Psoas muscle (tissue), 8 donors: Measurements from ENCODE around the gene DIPK1B. TPM values are rescaled to one million over a fixed set of nuclear protein-coding genes. Genes with fewer than 3 reads are reported as not detected.
"Not testable (repeated sequence)": the region's sequence is repeated elsewhere in the genome, so short reads cannot be mapped to it uniquely, and the experiment has no call there.

Experiments used
- ATAC-seq, 4 donors: fragments of 200-7000 bp; cut with Tn5 transposase; one replicate each; pipeline ENCODE4 v1.9.1; 2020; ENCODE audit warnings: moderate library complexity in 3 of 4, mild to moderate bottlenecking in 2 of 4
- DNase-seq, 2 donors: peaks; one replicate each; pipeline ENCODE4 v3.0.0-alpha.2; 2020
- H3K27ac ChIP-seq: fragments of 200-600 bp; one replicate; pipeline ENCODE4 v1.8.0; 2022
- H3K27me3 ChIP-seq, 3 donors: fragments of 200-600 bp in 1 of 3; one replicate each; pipeline versions ENCODE4 v1.6.1 to v1.8.0; 2013 to 2022; ENCODE audit warnings: low read length in 2 of 3, mild to moderate bottlenecking in 2 of 3, moderate library complexity in 1 of 3; ENCODE audit not compliant: insufficient read depth in 3 of 3
- H3K36me3 ChIP-seq, 2 donors: fragments of 200-600 bp in 1 of 2; one replicate each; pipeline versions ENCODE4 v1.6.1 to v1.8.0; 2013 to 2022; ENCODE audit warnings: low read depth in 1 of 2, mild to moderate bottlenecking in 1 of 2, moderate library complexity in 1 of 2; ENCODE audit not compliant: insufficient read depth in 1 of 2
- H3K4me1 ChIP-seq: fragments of 200-600 bp; one replicate; pipeline ENCODE4 v1.8.0; 2022
- H3K4me3 ChIP-seq: fragments of 200-600 bp; one replicate; pipeline ENCODE4 v1.8.0; 2022; ENCODE audit warnings: mild to moderate bottlenecking
- H3K9me3 ChIP-seq: fragments of 200-600 bp; one replicate; pipeline ENCODE4 v1.8.0; 2022
- CTCF ChIP-seq: fragments of 200-600 bp; IDR thresholded peaks from one replicate; pipeline ENCODE4 v1.8.0; 2022; ENCODE audit warnings: antibody characterized with exemption
- whole genome bisulfite sequencing, 3 donors: extraction: QIAGEN DNeasy Blood & Tissue Kit; methylation state at CpG; one replicate each; pipeline versions ENCODE4 v1.1.6 to v1.1.7; 2013; 5-methylcytosine and 5-hydroxymethylcytosine counted together
- intact Hi-C, 2 donors: fragments of 100-400 bp; cut with DNase I; formaldehyde crosslinking; loops; one replicate each; pipeline versions ENCODE4 v1.11.0 to v1.14.2; 2022
- polyA plus RNA-seq, 3 donors: library from polyadenylated mRNA; stranded (reverse); fragments of 200-250 nt; gene quantifications; one replicate each; pipeline ENCODE4 v1.2.3, GENCODE V29; 2013
- total RNA-seq, 4 donors: library from RNA; stranded (reverse); fragmentation: NEBNext Ultra II Directional in 2 of 4; extraction: Animal tissue kit (Norgen Biotek cat#: 25700) in 2 of 4; gene quantifications; one replicate each; pipeline versions ENCODE4 v1.2.1 to v1.2.4, GENCODE V29; 2021 to 2023
- donor health status: healthy with polysubstance abuse.
- donor health status: DM: no; HTN: no; CAD: no; lungs with moderate emphysema.
- donor health status: Bipolar disorder and iron deficiency.
- donor health status: healthy.
- donor health status: DM: yes; HTN: yes; CAD: no.
- donor health status: DM: no; HTN: no; CAD: no.
- donor health status: DM: no; HTN: no; CAD: no.
- donor health status: DM: yes; HTN: yes; CAD: no.

DIPK1B gene
- total and polyA plus RNA-seq, 7 donors, result 1.4 to 5.3 (median 2.4) TPM

- intact Hi-C loops, result no loop called here
- Histone ChIP-seq H3K4me3 (no peak overlapping the region), H3K36me3 (no peaks in the 10 kb centered on the region), H3K27ac (no peak overlapping the region), H3K4me1 (peaks cover 11% of the 10 kb centered on the region), H3K27me3 (no peaks in the 10 kb centered on the region), H3K9me3 (no peaks in the 10 kb centered on the region)
- WGBS, 3 donors, result 76 to 86% (median 82%) methylated on average over 21 to 24 of the region's 24 CpGs
- DNase-seq (no peak), ATAC-seq (no peak)
- TF ChIP-seq CTCF, result no peak
These were observed 42.4 kb downstream of the DIPK1B start for GRCh38 chr9:136754626-136755301.

- H3K9me3 ChIP-seq, intact Hi-C loops, H3K27ac ChIP-seq, ATAC-seq, DNase-seq, H3K4me3 ChIP-seq, H3K27me3 ChIP-seq, H3K36me3 ChIP-seq: not testable (repeated sequence)
- peaks cover 11% of the 10 kb centered on the region for H3K4me1 ChIP-seq
- 89 to 94% (median 92%) methylated on average over 22 of the region's 22 CpGs for WGBS, 3 donors
These were observed 43.1 kb downstream of the DIPK1B start for GRCh38 chr9:136755302-136756133.

- TF ChIP-seq CTCF, result no peak
- H3K27me3 ChIP-seq, result no peaks in the 10 kb centered on the region
- WGBS, 3 donors, result 99 to 100% (median 100%) methylated on average over 4 of the region's 4 CpGs
- intact Hi-C loops, result no loop called here
- ATAC-seq, result no peak
- H3K4me1 ChIP-seq, result peaks cover 11% of the 10 kb centered on the region
- H3K36me3 ChIP-seq, result no peaks in the 10 kb centered on the region
- H3K27ac ChIP-seq, result no peak overlapping the region
- H3K4me3 ChIP-seq, result no peak overlapping the region
- H3K9me3 ChIP-seq, result no peaks in the 10 kb centered on the region
- no peak for DNase-seq
These were observed 43.7 kb downstream of the DIPK1B start for GRCh38 chr9:136756134-136756438.

GRCh38 chr9:136756836-136757235, 44.5 kb downstream of the DIPK1B start:
- no peak overlapping the region for H3K27ac ChIP-seq
- no peaks in the 10 kb centered on the region for H3K9me3 ChIP-seq
- DNase-seq (no peak), ATAC-seq (no peak)
- TF ChIP-seq CTCF, result no peak
- H3K27me3 ChIP-seq, result no peaks in the 10 kb centered on the region
- H3K36me3 ChIP-seq, result no peaks in the 10 kb centered on the region
- intact Hi-C loops, result no loop called here
- peak overlapping the region; percentile 52 for H3K4me3 ChIP-seq
- 89 to 91% (median 90%) methylated on average over 17 to 18 of the region's 18 CpGs for WGBS, 3 donors
- H3K4me1 ChIP-seq, result peaks cover 11% of the 10 kb centered on the region

- peak overlapping the region; percentile 58 for H3K27ac ChIP-seq
- DNase-seq, result peak in 1 of 2 donors; percentile 50
- no peaks in the 10 kb centered on the region for H3K9me3 ChIP-seq
- WGBS, 3 donors, result 31 to 37% (median 34%) methylated on average over 20 of the region's 20 CpGs
- intact Hi-C loops, result no loop called here
- no peaks in the 10 kb centered on the region for H3K27me3 ChIP-seq
- peak; percentile 58 to 81 (median 75) for ATAC-seq
- H3K36me3 ChIP-seq, result no peaks in the 10 kb centered on the region
- H3K4me3 ChIP-seq, result peak overlapping the region; percentile 52
- H3K4me1 ChIP-seq, result peaks cover 11% of the 10 kb centered on the region
- no peak for TF ChIP-seq CTCF
These were observed 45.0 kb downstream of the DIPK1B start for GRCh38 chr9:136757328-136757727.
